ENCODE measurements around the gene PRM1.

DNA sequence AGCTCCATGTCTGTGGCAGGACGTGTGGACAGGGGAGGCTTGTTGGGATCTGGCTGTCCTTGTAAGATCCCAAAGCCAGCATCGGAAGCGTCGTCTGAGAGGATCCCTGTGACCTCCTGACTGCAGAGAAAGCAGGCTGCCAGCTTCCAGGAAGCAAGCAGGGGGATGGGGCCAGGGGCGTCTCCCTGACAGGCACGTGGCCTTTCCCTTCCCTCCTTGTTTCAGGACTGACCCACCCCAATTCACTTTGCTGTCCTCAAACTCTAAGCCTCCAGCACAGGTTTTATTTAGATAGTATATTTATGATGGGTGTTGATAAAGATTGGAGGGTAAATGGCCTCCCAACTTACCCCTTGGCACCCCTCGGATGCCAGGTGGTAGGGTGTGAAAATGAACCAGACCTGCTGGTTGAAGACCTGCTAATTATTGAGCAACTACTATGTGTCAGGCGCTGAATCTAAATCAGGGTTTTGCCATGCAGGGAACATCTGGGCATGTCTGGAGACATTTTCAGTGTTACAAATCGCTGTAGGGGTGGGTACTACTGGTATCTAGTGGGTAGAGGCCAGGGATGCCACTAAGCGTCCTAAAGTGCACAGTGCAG lies 49.7 kb downstream of the PRM1 start:
- TF ChIP-seq, protein P1, sequence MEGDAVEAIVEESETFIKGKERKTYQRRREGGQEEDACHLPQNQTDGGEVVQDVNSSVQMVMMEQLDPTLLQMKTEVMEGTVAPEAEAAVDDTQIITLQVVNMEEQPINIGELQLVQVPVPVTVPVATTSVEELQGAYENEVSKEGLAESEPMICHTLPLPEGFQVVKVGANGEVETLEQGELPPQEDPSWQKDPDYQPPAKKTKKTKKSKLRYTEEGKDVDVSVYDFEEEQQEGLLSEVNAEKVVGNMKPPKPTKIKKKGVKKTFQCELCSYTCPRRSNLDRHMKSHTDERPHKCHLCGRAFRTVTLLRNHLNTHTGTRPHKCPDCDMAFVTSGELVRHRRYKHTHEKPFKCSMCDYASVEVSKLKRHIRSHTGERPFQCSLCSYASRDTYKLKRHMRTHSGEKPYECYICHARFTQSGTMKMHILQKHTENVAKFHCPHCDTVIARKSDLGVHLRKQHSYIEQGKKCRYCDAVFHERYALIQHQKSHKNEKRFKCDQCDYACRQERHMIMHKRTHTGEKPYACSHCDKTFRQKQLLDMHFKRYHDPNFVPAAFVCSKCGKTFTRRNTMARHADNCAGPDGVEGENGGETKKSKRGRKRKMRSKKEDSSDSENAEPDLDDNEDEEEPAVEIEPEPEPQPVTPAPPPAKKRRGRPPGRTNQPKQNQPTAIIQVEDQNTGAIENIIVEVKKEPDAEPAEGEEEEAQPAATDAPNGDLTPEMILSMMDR (IDR thresholded peaks at IDR 0.05): no peak
- no peak for TF ChIP-seq POLR2A (IDR thresholded peaks at IDR 0.05)
